HT1080 (cell line): Measurements from ENCODE around the gene PARS2. TPM values are rescaled to one million over a fixed set of nuclear protein-coding genes. Genes with fewer than 3 reads are reported as not detected.

Experiments used
- DNase-seq: peaks from one replicate; pipeline ENCODE4 v3.0.0-alpha.2; 2015; ENCODE audit warnings: low read depth
- total RNA-seq: library from RNA; depleted of rRNA; stranded (reverse); fragments of >200 nt; shearing (Covaris generic); gene quantifications from 2 replicates; pipeline ENCODE4 v1.2.3, GENCODE V29; 2014; rRNA removed

Gene PARS2
- total RNA-seq, 1 experiment from 2014 or later = 8.6 TPM

DNA sequence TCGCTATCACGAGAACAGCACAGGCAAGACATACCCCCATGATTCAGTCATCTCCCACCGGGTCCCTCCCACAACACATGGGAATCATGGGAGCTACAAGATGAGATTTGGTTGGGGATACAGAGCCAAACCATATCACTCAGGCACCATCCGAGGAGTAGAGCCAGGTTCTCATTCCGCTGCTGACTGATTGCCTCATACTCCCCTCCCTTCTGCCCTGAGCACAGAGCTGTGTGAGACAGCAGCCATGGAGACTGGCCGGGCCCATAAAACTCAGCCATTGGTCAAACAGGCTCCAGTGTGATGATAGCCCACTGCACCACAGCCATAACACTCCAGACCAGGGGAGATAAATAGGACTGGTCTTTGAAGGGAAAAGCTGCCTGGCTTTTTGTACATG is 26.1 kb downstream of the PARS2 start:
- DNase-seq = no peak

DNA sequence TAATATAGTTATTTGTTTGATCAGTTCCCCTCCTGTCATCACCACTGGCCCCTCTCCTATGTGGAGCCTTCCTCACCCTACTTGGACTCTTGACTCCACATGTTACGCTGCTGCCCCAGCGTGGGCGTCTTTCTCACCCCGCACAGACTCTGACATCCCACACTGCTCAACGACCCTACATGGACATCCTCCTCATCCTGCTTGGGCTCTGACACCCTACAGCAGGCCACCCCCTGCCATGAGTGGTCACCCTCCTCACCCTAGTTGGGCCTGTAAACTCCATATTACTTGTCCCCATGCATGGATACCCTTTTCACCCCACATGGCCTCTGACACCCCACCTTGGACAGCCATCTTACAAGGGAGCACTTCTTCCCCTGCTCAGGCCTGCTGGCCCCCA is 27.6 kb downstream of the PARS2 start:
- no peak for DNase-seq

DNA sequence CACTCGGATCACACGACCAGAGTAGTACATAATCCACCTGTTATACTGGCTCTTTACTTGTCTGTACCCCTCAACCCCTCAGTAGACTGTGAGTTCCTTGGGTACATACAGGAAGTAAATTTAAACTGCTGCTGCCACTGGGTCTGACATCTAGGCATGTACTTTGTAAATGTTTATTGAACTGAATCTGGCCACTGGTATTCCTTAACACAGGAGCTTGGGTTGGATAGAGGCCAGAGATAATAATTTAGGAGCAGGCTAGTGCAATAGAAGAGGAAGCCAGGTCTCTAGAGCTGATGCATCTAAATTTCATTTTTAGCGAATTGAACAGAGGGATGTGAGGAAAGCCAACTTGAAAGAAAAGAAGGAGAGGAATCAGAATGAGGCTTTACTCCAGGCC is 36.3 kb downstream of the PARS2 start:
- no peak for DNase-seq

- DNase-seq = no peak
Measured at GRCh38 chr1:54724771-54725170, 39.6 kb downstream of the PARS2 start.

- no peak for DNase-seq
Measured at GRCh38 chr1:54723985-54724384, 40.3 kb downstream of the PARS2 start.

- no peak for DNase-seq
Measured at GRCh38 chr1:54721719-54722118, 42.6 kb downstream of the PARS2 start.

GRCh38 chr1:54716299-54717047 is 47.9 kb downstream of the PARS2 start:
- peak; percentile 68 for DNase-seq

GRCh38 chr1:54715493-54716298 is 48.6 kb downstream of the PARS2 start, which contains the start of gene TTC4:
Gene TTC4 (plus strand): TSS chr1:54715861. CDS start chr1:54715909, 48 bp downstream.
- peak; percentile 81 for DNase-seq

GRCh38 chr1:54714881-54715492 is 49.3 kb downstream of the PARS2 start:
- DNase-seq = no peak

GRCh38 chr1:54711536-54711935 is 52.8 kb downstream of the PARS2 start:
- no peak for DNase-seq

DNA sequence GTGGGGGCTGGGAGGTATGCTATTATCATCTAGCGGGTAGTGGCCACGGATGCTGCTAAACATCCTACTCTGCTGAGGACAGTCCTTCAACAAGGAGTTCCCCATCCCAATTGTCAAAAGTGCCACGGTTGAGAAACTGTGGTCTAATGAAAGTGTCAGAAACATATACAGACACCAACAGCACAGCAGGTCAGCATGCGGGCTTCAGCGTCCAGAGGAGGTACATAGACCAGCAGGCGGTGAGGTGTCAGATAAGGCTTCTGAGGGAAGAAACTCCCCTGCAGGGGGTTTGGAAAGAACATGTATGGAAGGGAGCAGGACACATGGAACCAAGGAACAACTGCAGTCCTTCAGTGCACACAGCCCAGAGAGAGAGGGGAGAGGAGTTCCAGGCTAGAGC is 53.5 kb downstream of the PARS2 start:
- no peak for DNase-seq

DNA sequence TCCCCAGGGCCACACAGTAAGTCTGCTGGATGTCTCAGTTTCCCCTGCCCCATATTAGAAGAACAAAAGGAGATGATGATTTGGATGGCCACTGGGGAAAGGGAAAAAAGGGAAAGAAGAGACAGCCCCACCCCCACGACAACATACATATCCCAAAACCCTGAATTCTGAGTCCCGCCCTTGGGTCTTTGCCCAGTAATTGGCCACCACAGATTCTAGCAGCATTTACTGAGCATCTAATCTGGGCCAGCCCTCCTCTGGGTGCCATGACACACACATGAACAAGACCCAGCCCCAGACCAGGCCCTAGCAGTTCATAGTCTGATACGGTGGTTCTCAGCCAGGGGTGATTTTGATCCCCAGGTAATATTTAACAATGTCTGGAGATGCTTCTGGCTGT is 53.9 kb downstream of the PARS2 start:
- no peak for DNase-seq

DNA sequence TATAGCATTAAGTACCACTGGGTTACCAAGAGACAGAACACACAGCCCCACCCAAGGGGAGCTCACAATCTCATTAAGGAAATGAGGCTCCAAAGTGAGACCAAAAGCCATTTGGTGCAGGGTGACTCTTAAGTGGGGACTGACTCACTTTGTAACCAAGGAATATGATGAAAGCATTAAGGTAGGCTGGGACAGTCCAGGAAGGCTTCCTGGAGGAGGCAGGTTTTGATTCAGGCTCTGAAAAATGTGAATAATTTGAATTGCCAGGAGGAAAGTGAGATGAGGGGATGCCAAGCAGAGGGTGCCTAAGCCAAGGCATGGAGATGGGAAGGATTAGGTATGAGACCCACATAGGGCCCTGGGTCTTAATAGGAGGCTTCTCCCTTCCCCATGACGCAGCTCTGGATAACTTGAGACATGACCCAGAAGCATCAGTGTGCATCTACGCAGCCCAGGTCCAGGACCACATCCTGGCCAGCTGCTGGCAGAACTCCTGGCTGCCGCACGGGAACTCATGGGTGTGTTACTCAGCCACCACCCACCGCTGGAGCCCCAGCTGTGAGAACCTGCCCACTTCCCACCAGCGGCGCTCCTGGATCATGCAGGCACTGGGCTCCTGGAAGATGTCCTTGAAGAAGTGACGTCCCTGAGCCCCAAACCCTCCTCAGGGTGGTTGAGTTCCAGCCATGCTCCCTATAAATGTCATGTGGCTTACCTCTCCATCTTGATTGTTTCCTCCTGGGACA is 54.6 kb downstream of the PARS2 start:
- peak; percentile 53 for DNase-seq

GRCh38 chr1:54708385-54708784 is 55.9 kb downstream of the PARS2 start:
- no peak for DNase-seq

Other genes starting within 250 kb of the PARS2 start
- gene ACOT11, start 216.3 kb downstream of the PARS2 start, total RNA-seq = 1.9 and 2.0 TPM in 2 replicates
- gene FAM151A, start 141.0 kb downstream of the PARS2 start, total RNA-seq = not detected in 2 replicates
- gene MROH7, start 122.7 kb downstream of the PARS2 start, total RNA-seq = not detected in 2 replicates
- gene TTC4, start 48.7 kb downstream of the PARS2 start, total RNA-seq = 35.1 and 37.9 TPM in 2 replicates
- gene TTC22, start 36.8 kb upstream of the PARS2 start, total RNA-seq = not detected in 2 replicates
- gene DHCR24, start 122.7 kb upstream of the PARS2 start, total RNA-seq = 180 and 213 TPM in 2 replicates
- gene TMEM61, start 216.1 kb upstream of the PARS2 start, total RNA-seq = not detected in 2 replicates
- not detected in 2 replicates for gene BSND, start 234.4 kb upstream of the PARS2 start, total RNA-seq